ENCODE results near the gene KIFC1.

Gene KIFC1

DNA sequence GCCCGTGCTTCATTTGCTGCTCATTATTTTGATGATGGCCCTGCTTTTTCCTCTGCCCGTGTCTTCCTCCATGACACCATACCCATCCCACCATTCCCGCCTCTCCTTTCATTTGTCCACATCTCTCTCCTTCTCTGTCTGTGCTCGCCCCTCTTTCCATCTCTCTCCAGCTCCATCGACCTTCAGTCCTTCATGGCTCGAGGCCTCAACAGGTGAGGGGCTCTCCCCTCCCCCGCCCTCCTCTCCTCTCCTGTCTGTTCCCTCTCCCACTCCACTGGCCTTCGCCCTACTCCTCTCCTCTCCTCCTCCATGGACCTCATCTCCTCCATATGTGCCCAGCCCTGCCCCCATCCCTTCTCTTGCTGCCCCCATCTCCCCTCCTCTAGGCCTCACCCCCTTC is 50.7 kb downstream of the KIFC1 start:
- DNase-seq (ENCODE audit: low read depth), result no peak
- no peak overlapping the region for H3K4me3 ChIP-seq (ENCODE audit: low read depth, low read length)
- TF ChIP-seq, protein P1, sequence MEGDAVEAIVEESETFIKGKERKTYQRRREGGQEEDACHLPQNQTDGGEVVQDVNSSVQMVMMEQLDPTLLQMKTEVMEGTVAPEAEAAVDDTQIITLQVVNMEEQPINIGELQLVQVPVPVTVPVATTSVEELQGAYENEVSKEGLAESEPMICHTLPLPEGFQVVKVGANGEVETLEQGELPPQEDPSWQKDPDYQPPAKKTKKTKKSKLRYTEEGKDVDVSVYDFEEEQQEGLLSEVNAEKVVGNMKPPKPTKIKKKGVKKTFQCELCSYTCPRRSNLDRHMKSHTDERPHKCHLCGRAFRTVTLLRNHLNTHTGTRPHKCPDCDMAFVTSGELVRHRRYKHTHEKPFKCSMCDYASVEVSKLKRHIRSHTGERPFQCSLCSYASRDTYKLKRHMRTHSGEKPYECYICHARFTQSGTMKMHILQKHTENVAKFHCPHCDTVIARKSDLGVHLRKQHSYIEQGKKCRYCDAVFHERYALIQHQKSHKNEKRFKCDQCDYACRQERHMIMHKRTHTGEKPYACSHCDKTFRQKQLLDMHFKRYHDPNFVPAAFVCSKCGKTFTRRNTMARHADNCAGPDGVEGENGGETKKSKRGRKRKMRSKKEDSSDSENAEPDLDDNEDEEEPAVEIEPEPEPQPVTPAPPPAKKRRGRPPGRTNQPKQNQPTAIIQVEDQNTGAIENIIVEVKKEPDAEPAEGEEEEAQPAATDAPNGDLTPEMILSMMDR (IDR thresholded peaks at IDR 0.05; ENCODE audit: low read depth, low read length, missing control alignments), result no peak

DNA sequence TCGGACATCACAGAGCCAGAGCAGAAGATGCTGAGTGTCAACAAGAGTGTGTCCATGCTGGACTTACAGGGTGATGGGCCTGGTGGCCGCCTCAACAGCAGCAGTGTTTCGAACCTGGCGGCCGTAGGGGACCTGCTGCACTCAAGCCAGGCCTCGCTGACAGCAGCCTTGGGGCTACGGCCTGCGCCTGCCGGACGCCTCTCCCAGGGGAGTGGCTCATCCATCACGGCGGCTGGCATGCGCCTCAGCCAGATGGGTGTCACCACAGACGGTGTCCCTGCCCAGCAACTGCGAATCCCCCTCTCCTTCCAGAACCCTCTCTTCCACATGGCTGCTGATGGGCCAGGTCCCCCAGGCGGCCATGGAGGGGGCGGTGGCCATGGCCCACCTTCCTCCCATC is 51.4 kb downstream of the KIFC1 start:
- DNase-seq (ENCODE audit: low read depth), result no peak
- H3K4me3 ChIP-seq (ENCODE audit: low read depth, low read length), result no peak overlapping the region
- TF ChIP-seq, protein P1 (IDR thresholded peaks at IDR 0.05; ENCODE audit: low read depth, low read length, missing control alignments), result no peak

DNA sequence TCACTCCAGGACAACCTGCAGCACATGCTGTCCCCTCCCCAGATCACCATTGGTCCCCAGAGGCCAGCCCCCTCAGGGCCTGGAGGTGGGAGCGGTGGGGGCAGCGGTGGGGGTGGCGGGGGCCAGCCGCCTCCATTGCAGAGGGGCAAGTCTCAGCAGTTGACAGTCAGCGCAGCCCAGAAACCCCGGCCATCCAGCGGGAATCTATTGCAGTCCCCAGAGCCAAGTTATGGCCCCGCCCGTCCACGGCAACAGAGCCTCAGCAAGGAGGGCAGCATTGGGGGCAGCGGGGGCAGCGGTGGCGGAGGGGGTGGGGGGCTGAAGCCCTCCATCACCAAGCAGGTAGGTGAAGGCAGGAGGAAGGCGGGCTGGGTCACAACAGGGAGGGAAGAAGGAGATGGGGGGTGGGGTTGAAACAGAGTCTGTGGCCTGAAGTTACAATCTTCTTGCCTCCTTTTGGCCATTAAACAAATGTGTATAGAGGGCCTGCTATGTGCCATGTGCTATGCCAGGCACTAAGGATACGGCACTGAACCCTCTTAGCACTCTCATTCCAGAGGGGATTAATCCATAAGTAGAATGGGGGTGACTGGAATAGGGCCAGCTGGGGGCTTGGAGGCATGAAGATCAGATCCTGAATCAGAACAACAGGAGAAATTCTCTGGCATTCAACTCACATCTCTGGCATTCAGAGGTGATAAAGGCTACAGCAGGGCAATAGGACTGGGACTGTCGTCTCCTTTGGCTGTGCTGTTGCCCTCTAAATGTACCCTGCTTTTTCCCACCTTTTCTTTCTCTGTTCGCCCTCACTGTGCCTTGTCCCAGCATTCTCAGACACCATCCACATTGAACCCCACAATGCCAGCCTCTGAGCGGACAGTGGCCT is 52.2 kb downstream of the KIFC1 start:
- TF ChIP-seq, protein P1 (IDR thresholded peaks at IDR 0.05; ENCODE audit: low read depth, low read length, missing control alignments), result no peak
- DNase-seq (ENCODE audit: low read depth), result no peak
- no peak overlapping the region for H3K4me3 ChIP-seq (ENCODE audit: low read depth, low read length)

DNA sequence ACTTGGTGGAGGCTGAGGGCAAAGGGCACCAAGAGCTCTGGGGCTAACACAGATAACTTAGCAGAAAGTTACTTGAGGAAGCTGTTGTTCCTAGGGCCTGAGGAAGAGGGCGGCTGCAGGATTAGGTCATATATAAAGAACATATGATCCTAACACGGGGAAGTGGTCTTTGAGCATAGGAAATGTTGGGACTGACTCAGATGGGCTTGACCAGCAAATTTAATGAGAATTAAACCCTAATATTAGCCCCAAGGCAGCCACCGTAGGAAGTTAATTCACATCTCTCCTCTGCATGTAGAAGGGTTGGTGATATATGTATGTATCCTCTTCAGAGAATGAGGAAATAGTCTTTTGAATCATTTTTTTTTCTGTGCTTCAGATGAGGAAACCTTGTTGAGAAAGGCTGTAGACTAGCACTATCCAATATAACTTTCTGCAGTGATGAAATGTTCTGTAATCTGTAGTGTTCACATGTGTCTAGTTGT is 53.5 kb downstream of the KIFC1 start:
- TF ChIP-seq, protein P1 (IDR thresholded peaks at IDR 0.05; ENCODE audit: low read depth, low read length, missing control alignments), result no peak
- DNase-seq (ENCODE audit: low read depth), result no peak
- no peak overlapping the region for H3K4me3 ChIP-seq (ENCODE audit: low read depth, low read length)

DNA sequence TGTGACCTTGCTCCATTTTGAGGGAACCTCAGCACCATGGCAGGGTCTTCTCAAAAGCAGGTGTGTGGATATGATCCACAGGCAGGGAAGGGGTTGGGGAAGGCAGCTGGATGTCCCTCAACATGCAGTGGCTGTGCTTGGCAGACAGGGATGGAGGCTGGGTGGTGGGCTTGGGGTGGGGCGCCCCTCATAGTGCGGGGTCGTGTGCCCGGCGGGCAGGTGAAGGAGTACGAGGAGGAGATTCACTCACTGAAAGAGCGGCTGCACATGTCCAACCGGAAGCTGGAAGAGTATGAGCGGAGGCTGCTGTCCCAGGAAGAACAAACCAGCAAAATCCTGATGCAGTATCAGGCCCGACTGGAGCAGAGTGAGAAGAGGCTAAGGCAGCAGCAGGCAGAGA is 54.7 kb downstream of the KIFC1 start:
- no peak overlapping the region for H3K4me3 ChIP-seq (ENCODE audit: low read depth, low read length)
- DNase-seq (ENCODE audit: low read depth), result no peak
- TF ChIP-seq, protein P1 (IDR thresholded peaks at IDR 0.05; ENCODE audit: low read depth, low read length, missing control alignments), result no peak

DNA sequence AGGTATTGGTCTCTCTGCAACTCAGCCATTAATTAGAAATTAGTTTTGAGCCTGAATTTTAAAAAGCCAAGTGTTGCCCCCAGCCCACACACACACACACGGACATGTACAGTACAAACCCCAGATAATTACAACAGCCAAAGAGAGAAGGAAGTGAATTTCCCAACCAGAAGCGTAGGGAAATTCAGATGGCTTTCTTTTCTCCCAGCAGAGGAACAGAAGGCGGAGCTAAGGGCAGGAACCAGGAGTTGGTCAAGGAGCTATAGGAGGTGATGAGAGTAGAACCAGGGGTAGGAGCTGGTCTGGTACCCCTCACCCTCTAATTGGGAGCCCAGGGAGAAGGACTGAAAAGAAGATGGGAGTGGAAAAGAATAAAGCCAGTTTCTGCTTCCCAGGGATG is 58.8 kb downstream of the KIFC1 start:
- DNase-seq (ENCODE audit: low read depth), result no peak
- TF ChIP-seq, protein P1 (IDR thresholded peaks at IDR 0.05; ENCODE audit: low read depth, low read length, missing control alignments), result no peak
- no peak overlapping the region for H3K4me3 ChIP-seq (ENCODE audit: low read depth, low read length)

DNA sequence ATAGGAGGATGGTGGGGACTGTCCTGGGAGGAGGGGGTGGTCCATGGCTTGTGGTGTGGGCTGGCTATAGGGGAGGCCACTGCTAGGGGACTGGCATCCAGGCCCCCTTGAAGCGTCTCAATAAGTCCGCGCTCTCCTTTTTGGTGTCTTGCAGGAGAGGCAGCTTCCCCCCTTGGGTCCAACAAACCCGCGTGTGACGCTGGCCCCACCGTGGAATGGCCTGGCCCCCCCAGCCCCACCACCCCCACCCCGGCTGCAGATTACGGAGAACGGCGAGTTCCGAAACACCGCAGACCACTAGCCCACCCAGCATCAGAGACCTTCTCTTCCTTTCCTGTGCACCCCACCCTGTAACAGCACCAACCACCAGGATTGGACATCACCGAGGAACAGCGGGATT is 60.0 kb downstream of the KIFC1 start:
- DNase-seq (ENCODE audit: low read depth), result no peak
- TF ChIP-seq, protein P1 (IDR thresholded peaks at IDR 0.05; ENCODE audit: low read depth, low read length, missing control alignments), result no peak
- no peak overlapping the region for H3K4me3 ChIP-seq (ENCODE audit: low read depth, low read length)
